Osteoblast (primary cell): ENCODE data around the gene SPTY2D1. TPM values are rescaled to one million over a fixed set of nuclear protein-coding genes. Genes with fewer than 3 reads are reported as not detected.

Experiments
- DNase-seq: peaks from one replicate; pipeline ENCODE4 v3.0.0; 2011; ENCODE audit warnings: low spot score, mixed read lengths; ENCODE audit not compliant: insufficient read length; ENCODE audit errors: missing footprints
- H2AFZ ChIP-seq: 2 replicates; pipeline ENCODE4 v1.6.0; 2011; ENCODE audit warnings: mild to moderate bottlenecking, low read length
- H3K27ac ChIP-seq: 2 replicates; pipeline ENCODE4 v1.5.1; 2011; ENCODE audit warnings: mild to moderate bottlenecking, low read depth, low read length, moderate library complexity
- H3K27me3 ChIP-seq: 2 replicates; pipeline ENCODE4 v1.6.0; 2012; ENCODE audit warnings: mild to moderate bottlenecking, control low read depth, inconsistent platforms, low read length, moderate library complexity; ENCODE audit not compliant: insufficient read depth
- H3K36me3 ChIP-seq: 2 replicates; pipeline ENCODE4 v1.5.1; 2011; ENCODE audit warnings: mild to moderate bottlenecking, low read length, control low read depth, moderate library complexity; ENCODE audit not compliant: insufficient read depth
- H3K4me1 ChIP-seq: 2 replicates; pipeline ENCODE4 v1.5.1; 2011; ENCODE audit warnings: mild to moderate bottlenecking, low read length, control low read depth, moderate library complexity; ENCODE audit not compliant: insufficient read depth
- H3K4me2 ChIP-seq: 2 replicates; pipeline ENCODE4 v1.6.0; 2011; ENCODE audit warnings: mild to moderate bottlenecking, low read length; ENCODE audit not compliant: insufficient read depth
- H3K4me3 ChIP-seq: fragments of 200-600 bp; sonication (generic); 3 replicates; pipeline ENCODE4 v1.5.1; 2012; ENCODE audit warnings: mild to moderate bottlenecking, low read length, inconsistent platforms; ENCODE audit not compliant: insufficient read depth
- H3K79me2 ChIP-seq: 2 replicates; pipeline ENCODE4 v1.6.0; 2012; ENCODE audit warnings: mild to moderate bottlenecking, low read length, control low read depth, inconsistent platforms; ENCODE audit not compliant: insufficient read depth
- H3K9me3 ChIP-seq: 2 replicates; pipeline ENCODE4 v1.5.1; 2011; ENCODE audit warnings: low read depth, low read length, control low read depth
- H4K20me1 ChIP-seq: 2 replicates; pipeline ENCODE4 v1.6.0; 2012; ENCODE audit warnings: mild to moderate bottlenecking, low read length, control low read depth; ENCODE audit not compliant: insufficient read depth
- total RNA-seq: library from RNA; depleted of rRNA; stranded (reverse); fragments of >200 nt; gene quantifications from 2 replicates; pipeline ENCODE4 v1.2.3, GENCODE V29; 2012
- TF ChIP-seq, protein P1 (sequence below): IDR thresholded peaks from 2 replicates; pipeline ENCODE4 v1.5.1; 2011; ENCODE audit warnings: mild to moderate bottlenecking, low read depth, low read length, moderate library complexity; ENCODE audit errors: extremely low read depth

Gene SPTY2D1
- total RNA-seq, 1 donor, result 21.0 TPM

DNA sequence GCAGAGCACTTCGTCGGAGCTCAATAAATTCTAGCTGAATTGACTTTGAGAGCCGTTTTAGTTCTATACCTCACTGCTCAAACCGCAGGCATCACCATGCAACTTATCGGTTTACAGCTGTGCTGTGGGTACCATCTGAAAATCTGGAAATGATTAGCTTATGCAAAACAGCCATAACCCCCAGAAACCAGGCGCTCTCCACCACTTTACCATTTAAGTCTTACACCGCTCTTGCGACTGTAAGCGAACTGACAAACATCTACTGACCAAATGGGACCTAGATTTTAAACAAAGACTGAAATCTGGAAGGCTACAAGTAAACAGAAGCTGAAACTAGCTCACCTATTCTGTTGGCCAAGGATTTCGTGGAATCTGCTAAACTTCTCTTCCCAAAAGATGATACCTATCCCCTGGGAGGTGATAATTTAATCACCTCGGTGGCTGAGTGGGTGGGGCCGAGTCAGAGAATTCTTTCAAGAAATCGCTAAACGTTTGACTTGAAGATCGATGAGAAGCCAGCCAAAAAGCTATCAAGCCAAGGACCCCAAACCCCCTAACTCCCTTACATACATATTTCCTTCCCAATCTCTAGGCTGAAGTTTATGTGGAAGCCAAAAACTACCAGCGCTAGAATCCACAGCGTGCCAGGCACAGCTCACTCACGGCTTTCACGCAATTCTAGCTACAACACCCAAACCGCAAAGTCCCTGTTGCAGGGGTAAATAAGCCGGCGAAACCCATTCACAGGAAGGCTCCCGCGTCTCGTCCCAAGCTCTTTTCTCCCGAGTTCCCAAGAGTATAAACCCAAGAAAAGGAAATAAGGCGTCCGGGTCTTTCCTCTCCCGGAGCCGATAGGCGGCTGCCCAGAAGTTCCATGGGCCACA, 644 bp downstream of the SPTY2D1 start:
- H3K36me3 ChIP-seq, result peaks cover 3% of the 10 kb centered on the region
- no peak for DNase-seq
- peak overlapping the region; percentile 96 for H3K4me2 ChIP-seq
- H4K20me1 ChIP-seq, result peaks cover 28% of the 10 kb centered on the region
- H3K4me3 ChIP-seq, result peak overlapping the region; percentile 96
- TF ChIP-seq, protein P1, sequence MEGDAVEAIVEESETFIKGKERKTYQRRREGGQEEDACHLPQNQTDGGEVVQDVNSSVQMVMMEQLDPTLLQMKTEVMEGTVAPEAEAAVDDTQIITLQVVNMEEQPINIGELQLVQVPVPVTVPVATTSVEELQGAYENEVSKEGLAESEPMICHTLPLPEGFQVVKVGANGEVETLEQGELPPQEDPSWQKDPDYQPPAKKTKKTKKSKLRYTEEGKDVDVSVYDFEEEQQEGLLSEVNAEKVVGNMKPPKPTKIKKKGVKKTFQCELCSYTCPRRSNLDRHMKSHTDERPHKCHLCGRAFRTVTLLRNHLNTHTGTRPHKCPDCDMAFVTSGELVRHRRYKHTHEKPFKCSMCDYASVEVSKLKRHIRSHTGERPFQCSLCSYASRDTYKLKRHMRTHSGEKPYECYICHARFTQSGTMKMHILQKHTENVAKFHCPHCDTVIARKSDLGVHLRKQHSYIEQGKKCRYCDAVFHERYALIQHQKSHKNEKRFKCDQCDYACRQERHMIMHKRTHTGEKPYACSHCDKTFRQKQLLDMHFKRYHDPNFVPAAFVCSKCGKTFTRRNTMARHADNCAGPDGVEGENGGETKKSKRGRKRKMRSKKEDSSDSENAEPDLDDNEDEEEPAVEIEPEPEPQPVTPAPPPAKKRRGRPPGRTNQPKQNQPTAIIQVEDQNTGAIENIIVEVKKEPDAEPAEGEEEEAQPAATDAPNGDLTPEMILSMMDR, result no peak
- peaks cover 56% of the 10 kb centered on the region for H3K79me2 ChIP-seq
- peaks cover 15% of the 10 kb centered on the region for H3K4me1 ChIP-seq
- H2AFZ ChIP-seq, result peak overlapping the region; percentile 92
- H3K27ac ChIP-seq, result peak overlapping the region; percentile 98
- H3K27me3 ChIP-seq, result no peaks in the 10 kb centered on the region
- H3K9me3 ChIP-seq, result no peaks in the 10 kb centered on the region

DNA sequence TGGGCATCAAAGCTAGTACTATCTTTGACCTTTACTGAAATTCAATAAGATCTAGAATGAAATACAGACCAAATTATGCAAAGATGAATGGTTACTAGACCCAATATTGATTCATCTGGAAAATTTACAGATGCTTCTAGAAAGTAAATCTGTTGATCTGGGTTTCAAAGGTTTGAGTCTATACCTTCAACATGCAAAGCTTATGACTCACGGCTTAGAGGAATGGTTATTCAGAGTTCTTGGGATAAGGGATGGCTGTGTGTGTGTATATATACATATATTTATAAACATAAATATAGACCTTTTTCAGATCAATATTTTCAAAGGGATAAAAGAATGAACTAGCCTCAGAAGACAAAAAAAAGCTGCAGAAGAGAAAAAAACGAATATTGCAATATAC, 1.3 kb downstream of the SPTY2D1 start:
- Histone ChIP-seq H4K20me1 (peaks cover 31% of the 10 kb centered on the region), H3K4me3 (peak overlapping the region; percentile 96), H3K36me3 (peaks cover 3% of the 10 kb centered on the region), H3K79me2 (peaks cover 63% of the 10 kb centered on the region), H2AFZ (no peak overlapping the region), H3K9me3 (no peaks in the 10 kb centered on the region), H3K27ac (peak overlapping the region; percentile 98), H3K4me2 (peak overlapping the region; percentile 96), H3K4me1 (peaks cover 15% of the 10 kb centered on the region), H3K27me3 (no peaks in the 10 kb centered on the region)
- TF ChIP-seq, protein P1, result no peak
- no peak for DNase-seq

DNA sequence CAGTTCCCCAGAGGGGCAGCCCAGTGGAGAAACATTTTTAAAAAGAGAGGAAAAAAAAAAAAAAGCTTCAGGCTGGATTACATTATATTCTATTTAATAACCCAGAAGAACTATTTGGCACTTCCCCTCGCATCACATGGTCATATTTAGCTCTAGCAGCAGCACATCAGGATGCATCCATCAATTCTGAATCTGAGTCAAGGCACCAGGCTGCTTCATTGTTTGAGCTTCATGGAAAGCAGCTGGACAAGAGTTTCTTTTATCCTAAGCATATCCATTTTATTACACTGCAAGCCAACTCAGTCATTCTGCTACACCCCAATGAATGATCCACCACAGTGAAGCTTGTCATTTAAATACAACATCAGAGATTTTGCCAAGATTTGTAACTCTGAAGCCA, 10.0 kb downstream of the SPTY2D1 start:
- Histone ChIP-seq H3K4me3 (no peak overlapping the region), H3K4me2 (no peak overlapping the region), H3K9me3 (no peaks in the 10 kb centered on the region), H3K4me1 (peaks cover 1% of the 10 kb centered on the region), H4K20me1 (peaks cover 56% of the 10 kb centered on the region), H3K36me3 (no peaks in the 10 kb centered on the region), H2AFZ (no peak overlapping the region), H3K27ac (no peak overlapping the region), H3K79me2 (peaks cover 97% of the 10 kb centered on the region), H3K27me3 (no peaks in the 10 kb centered on the region)
- no peak for DNase-seq
- TF ChIP-seq, protein P1, result no peak

DNA sequence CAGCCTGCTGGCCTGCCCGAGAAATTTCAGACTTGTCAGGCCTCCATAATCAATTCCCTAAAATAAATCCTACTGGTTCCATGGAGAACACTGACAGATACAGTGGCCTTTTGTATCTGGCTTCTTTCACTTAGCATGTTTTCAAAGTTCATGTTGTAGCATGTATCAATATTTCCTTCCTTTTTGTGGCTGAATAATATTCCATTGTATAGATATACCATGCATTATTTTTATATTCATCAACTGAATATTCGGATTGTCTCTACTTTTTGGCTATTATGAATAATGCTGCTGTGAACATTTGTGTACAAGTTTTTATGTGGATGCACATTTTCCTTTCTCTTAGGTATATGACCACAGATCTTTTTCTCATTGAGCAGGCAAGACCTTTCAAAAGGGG, 10.4 kb downstream of the SPTY2D1 start:
- DNase-seq, result no peak
- no peak overlapping the region for H3K27ac ChIP-seq
- H3K79me2 ChIP-seq, result peaks cover 97% of the 10 kb centered on the region
- TF ChIP-seq, protein P1, result no peak
- H3K4me3 ChIP-seq, result no peak overlapping the region
- no peaks in the 10 kb centered on the region for H3K27me3 ChIP-seq
- no peak overlapping the region for H3K4me2 ChIP-seq
- H3K36me3 ChIP-seq, result no peaks in the 10 kb centered on the region
- no peaks in the 10 kb centered on the region for H3K9me3 ChIP-seq
- peaks cover 57% of the 10 kb centered on the region for H4K20me1 ChIP-seq
- peaks cover 6% of the 10 kb centered on the region for H3K4me1 ChIP-seq
- no peak overlapping the region for H2AFZ ChIP-seq
